Measurements from ENCODE around the gene MRPL33.

- no peak for TF ChIP-seq CTCF (IDR thresholded peaks at IDR 0.05)
- TF ChIP-seq POLR2AphosphoS5 (IDR thresholded peaks at IDR 0.05) = no peak
- no peak for TF ChIP-seq POLR2A (IDR thresholded peaks at IDR 0.05)
Measured at GRCh38 chr2:27746325-27746724, 25.2 kb upstream of the MRPL33 start.
